ENCODE data around the gene TMEM242. TPM values are rescaled to one million over a fixed set of nuclear protein-coding genes. Genes with fewer than 3 reads are reported as not detected.

TMEM242 gene
- total and polyA plus RNA-seq, 2 donors (not counting 1 experiment from before 2014, with no cell fraction given): 6.3 to 24.1 TPM

DNA sequence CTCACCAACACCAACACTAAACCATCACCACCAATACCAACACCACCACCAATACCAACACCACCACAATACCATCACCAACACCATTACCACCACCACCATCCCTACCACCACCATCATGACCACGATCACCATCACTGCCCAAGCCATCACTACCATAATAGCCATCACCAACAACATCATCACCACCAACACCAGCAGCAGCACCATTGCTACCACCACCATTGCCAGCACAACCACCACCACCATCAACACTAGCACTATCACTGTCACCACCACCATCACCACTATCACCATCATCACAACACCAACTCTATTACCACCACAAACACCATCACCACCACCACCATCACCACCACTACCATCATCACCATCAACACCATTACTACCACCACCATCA lies 53.0 kb downstream of the TMEM242 start:
- H3K4me3 ChIP-seq (ENCODE audit: control extremely low read depth in 1 of 5, extremely low read depth in 1 of 5, insufficient read depth in 1 of 5, low read depth in 2 of 5, low read length in 4 of 5): no peak overlapping the region
- intact Hi-C loops (cut with micrococcal nuclease): loop anchor here (5.0 kb wide), 3 partner anchors 488 to 1958 kb away; partner anchors contain the start of gene TFB1M
- Mint-ChIP-seq H3K4me3 (no peak overlapping the region), H3K9me3 (ENCODE audit: insufficient read depth) (peaks cover 8% of the 10 kb centered on the region), H3K4me1 (peaks cover 14% of the 10 kb centered on the region), H3K27me3 (peaks cover 4% of the 10 kb centered on the region), H3K27ac (no peak overlapping the region)
- H3K36me3 ChIP-seq (replicated peaks in 1 of 2; ENCODE audit: control extremely low read depth in 1 of 2, control insufficient read depth in 1 of 2, extremely low read depth in 1 of 2, insufficient read depth in 2 of 2, low read length in 1 of 2): no peaks in the 10 kb centered on the region
- H3K4me1 ChIP-seq (ENCODE audit: control insufficient read depth in 2 of 2, insufficient read depth in 2 of 2, low read length in 2 of 2): peaks cover 9 to 15% of the 10 kb centered on the region in 2 donors
- 93% methylated on average over 1 of the region's 1 CpG for WGBS (ENCODE audit: insufficient coverage)
- H3K79me2 ChIP-seq (ENCODE audit: control insufficient read depth, insufficient read depth, low read length): no peaks in the 10 kb centered on the region
- H4K20me1 ChIP-seq (ENCODE audit: control insufficient read depth, insufficient read depth, low read length, poor library complexity, severe bottlenecking): no peaks in the 10 kb centered on the region
- H3K27me3 ChIP-seq (replicated peaks in 1 of 4; ENCODE audit: control extremely low read depth in 1 of 4, control insufficient read depth in 3 of 4, insufficient read depth in 4 of 4, low read length in 3 of 4): no peaks in the 10 kb centered on the region
- TF ChIP-seq, protein P1, sequence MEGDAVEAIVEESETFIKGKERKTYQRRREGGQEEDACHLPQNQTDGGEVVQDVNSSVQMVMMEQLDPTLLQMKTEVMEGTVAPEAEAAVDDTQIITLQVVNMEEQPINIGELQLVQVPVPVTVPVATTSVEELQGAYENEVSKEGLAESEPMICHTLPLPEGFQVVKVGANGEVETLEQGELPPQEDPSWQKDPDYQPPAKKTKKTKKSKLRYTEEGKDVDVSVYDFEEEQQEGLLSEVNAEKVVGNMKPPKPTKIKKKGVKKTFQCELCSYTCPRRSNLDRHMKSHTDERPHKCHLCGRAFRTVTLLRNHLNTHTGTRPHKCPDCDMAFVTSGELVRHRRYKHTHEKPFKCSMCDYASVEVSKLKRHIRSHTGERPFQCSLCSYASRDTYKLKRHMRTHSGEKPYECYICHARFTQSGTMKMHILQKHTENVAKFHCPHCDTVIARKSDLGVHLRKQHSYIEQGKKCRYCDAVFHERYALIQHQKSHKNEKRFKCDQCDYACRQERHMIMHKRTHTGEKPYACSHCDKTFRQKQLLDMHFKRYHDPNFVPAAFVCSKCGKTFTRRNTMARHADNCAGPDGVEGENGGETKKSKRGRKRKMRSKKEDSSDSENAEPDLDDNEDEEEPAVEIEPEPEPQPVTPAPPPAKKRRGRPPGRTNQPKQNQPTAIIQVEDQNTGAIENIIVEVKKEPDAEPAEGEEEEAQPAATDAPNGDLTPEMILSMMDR (IDR thresholded peaks at IDR 0.05): no peak
- TF ChIP-seq EZH2 (IDR thresholded peaks at IDR 0.05; ENCODE audit: borderline replicate concordance, insufficient read depth, low read depth, low read length, poor library complexity, severe bottlenecking): no peak
- no peak overlapping the region for H3K4me2 ChIP-seq (replicated peaks; ENCODE audit: low read depth, low read length, poor library complexity, severe bottlenecking)
- ChIA-PET CTCF (no interaction called here), POLR2A (no interaction called here)
- H3K9me3 ChIP-seq (ENCODE audit: control extremely low read depth in 1 of 3, control insufficient read depth in 2 of 3, insufficient read depth in 1 of 3, low read length in 2 of 3): peaks cover 0 to 5% (median 0%) of the 10 kb centered on the region in 3 donors
- DNase-seq (no peak), ATAC-seq (ENCODE audit: low read depth) (no peak)
- no peak overlapping the region for H2AFZ ChIP-seq (ENCODE audit: insufficient read depth, low read depth, low read length, poor library complexity, severe bottlenecking)
- no peak overlapping the region for H3K9ac ChIP-seq (ENCODE audit: low read length)
- H3K27ac ChIP-seq (ENCODE audit: low read length in 2 of 2): no peak overlapping the region

DNA sequence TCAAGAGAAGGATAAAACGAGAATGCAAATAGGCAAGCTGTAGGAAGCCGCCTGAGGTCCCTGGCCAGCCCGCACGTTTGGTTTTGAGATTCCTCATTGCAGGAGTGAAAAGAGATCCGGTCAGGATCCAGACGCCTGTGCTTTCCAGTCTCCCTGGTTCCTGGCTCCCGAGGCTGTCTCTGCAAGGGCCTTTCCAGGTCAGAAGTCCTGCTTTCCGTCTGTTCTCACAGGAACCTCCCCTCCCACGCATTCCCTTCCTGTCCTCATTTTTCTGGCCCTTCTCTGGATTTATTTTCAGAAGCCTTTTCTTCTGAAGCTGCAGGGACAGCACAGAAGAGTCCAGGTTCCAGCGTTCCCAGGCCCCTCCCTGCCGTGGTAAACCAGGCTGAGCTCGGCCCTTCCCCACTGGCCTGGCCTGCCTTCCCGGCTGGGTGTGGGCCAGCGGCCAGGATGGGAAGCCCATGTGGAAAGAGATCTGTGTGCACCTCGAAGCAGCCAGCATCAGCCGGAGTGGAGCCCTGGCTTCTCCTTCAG lies 54.0 kb downstream of the TMEM242 start:
- peaks cover 14% of the 10 kb centered on the region for H3K4me1 Mint-ChIP-seq
- H3K4me2 ChIP-seq (replicated peaks; ENCODE audit: low read depth, low read length, poor library complexity, severe bottlenecking): no peak overlapping the region
- no peak overlapping the region for H3K27ac ChIP-seq (ENCODE audit: low read length in 2 of 2)
- no peak for TF ChIP-seq EZH2 (IDR thresholded peaks at IDR 0.05; ENCODE audit: borderline replicate concordance, insufficient read depth, low read depth, low read length, poor library complexity, severe bottlenecking)
- TF ChIP-seq, protein P1 (IDR thresholded peaks at IDR 0.05): no peak
- no peak overlapping the region for H2AFZ ChIP-seq (ENCODE audit: insufficient read depth, low read depth, low read length, poor library complexity, severe bottlenecking)
- H3K79me2 ChIP-seq (ENCODE audit: control insufficient read depth, insufficient read depth, low read length): no peaks in the 10 kb centered on the region
- DNase-seq (no peak), ATAC-seq (ENCODE audit: low read depth) (no peak)
- no peak overlapping the region for H3K9ac ChIP-seq (ENCODE audit: low read length)
- WGBS (ENCODE audit: insufficient coverage): 96% methylated on average over 16 of the region's 16 CpGs
- intact Hi-C loops (cut with micrococcal nuclease): no loop called here
- H3K27me3 Mint-ChIP-seq: peaks cover 4% of the 10 kb centered on the region
- ChIA-PET POLR2A (no interaction called here), CTCF (no interaction called here)
- H3K4me3 Mint-ChIP-seq: no peak overlapping the region
- peaks cover 6 to 12% of the 10 kb centered on the region in 2 donors for H3K4me1 ChIP-seq (ENCODE audit: control insufficient read depth in 2 of 2, insufficient read depth in 2 of 2, low read length in 2 of 2)
- peaks cover 8% of the 10 kb centered on the region for H3K9me3 Mint-ChIP-seq (ENCODE audit: insufficient read depth)
- no peaks in the 10 kb centered on the region for H4K20me1 ChIP-seq (ENCODE audit: control insufficient read depth, insufficient read depth, low read length, poor library complexity, severe bottlenecking)
- no peaks in the 10 kb centered on the region for H3K27me3 ChIP-seq (replicated peaks in 1 of 4; ENCODE audit: control extremely low read depth in 1 of 4, control insufficient read depth in 3 of 4, insufficient read depth in 4 of 4, low read length in 3 of 4)
- H3K27ac Mint-ChIP-seq: no peak overlapping the region
- no peaks in the 10 kb centered on the region for H3K36me3 ChIP-seq (replicated peaks in 1 of 2; ENCODE audit: control extremely low read depth in 1 of 2, control insufficient read depth in 1 of 2, extremely low read depth in 1 of 2, insufficient read depth in 2 of 2, low read length in 1 of 2)
- H3K4me3 ChIP-seq (ENCODE audit: control extremely low read depth in 1 of 5, extremely low read depth in 1 of 5, insufficient read depth in 1 of 5, low read depth in 2 of 5, low read length in 4 of 5): no peak overlapping the region
- peaks cover 0 to 5% (median 0%) of the 10 kb centered on the region in 3 donors for H3K9me3 ChIP-seq (ENCODE audit: control extremely low read depth in 1 of 3, control insufficient read depth in 2 of 3, insufficient read depth in 1 of 3, low read length in 2 of 3)
